ENCODE data around the gene CIDEB.
"Not testable (repeated sequence)": the region's sequence is repeated elsewhere in the genome, so short reads cannot be mapped to it uniquely, and the experiment has no call there.

The CIDEB gene
- 4.0 to 26.2 (median 13.3) reads per million in 9 experiments for total RNA-seq

- DNase-seq (peak; percentile 53 to 61 (median 54)), ATAC-seq (replicated peaks) (no peak)
- peaks cover 59% of the 10 kb centered on the region for H3K36me3 Mint-ChIP-seq (ENCODE audit: insufficient read depth)
- no peaks in the 10 kb centered on the region for H3K9me3 Mint-ChIP-seq
- no peaks in the 10 kb centered on the region for H3K27me3 Mint-ChIP-seq
- H3K27ac Mint-ChIP-seq, result peak within 1 kb of the TSS; percentile 20 to 80
- peak within 1 kb of the TSS; percentile 9 to 12 for H3K4me3 Mint-ChIP-seq
- peaks cover 33 to 44% of the 10 kb centered on the region in 2 donors for H3K4me1 Mint-ChIP-seq (ENCODE audit: low read depth in 2 of 2)
Measured at GRCh38 chr14:24307575-24308341, at the start of gene CIDEB. Gene CIDEB (minus strand): TSS chr14:24307977. CDS start chr14:24307858, 119 bp downstream.

DNA sequence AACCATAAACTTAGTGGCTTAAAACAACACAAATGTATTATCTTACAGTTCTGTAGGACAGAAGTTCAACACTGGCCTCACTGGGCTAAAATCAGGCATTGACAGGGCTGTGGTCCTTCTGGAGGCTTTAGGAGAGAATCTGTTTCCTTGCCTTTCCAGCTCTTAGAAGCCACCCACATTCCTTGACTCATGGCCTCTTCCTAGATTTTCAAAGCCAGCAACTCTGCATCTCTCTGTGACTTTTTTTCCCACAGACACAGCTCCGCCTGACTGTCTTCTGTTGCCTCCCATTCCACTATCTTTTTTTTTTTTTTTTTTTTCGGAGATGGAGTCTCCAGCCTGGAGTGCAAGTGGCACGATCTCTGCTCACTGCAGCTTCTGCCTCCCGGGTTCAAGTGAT lies 48.4 kb upstream of the CIDEB start:
- Mint-ChIP-seq H3K36me3 (ENCODE audit: insufficient read depth) (no peaks in the 10 kb centered on the region), H3K4me1 (ENCODE audit: low read depth in 2 of 2) (no peaks in the 10 kb centered on the region), H3K9me3 (no peaks in the 10 kb centered on the region), H3K27ac (no peak overlapping the region), H3K27me3 (peaks cover 40 to 53% of the 10 kb centered on the region in 2 donors), H3K4me3 (no peak overlapping the region)
- ATAC-seq (replicated peaks) (no peak), DNase-seq (no peak)

GRCh38 chr14:24355009-24355408 lies 47.2 kb upstream of the CIDEB start:
- peaks cover 45 to 65% of the 10 kb centered on the region in 2 donors for H3K27me3 Mint-ChIP-seq
- DNase-seq, result no peak
- no peak overlapping the region for H3K4me3 Mint-ChIP-seq
- no peaks in the 10 kb centered on the region for H3K9me3 Mint-ChIP-seq
- H3K4me1 Mint-ChIP-seq (ENCODE audit: low read depth in 2 of 2), result no peaks in the 10 kb centered on the region
- H3K36me3 Mint-ChIP-seq (ENCODE audit: insufficient read depth), result no peaks in the 10 kb centered on the region
- no peak for ATAC-seq (replicated peaks)
- no peak overlapping the region for H3K27ac Mint-ChIP-seq

- H3K9me3 Mint-ChIP-seq; ATAC-seq (replicated peaks); H3K4me1 Mint-ChIP-seq (ENCODE audit: low read depth in 2 of 2); H3K4me3 Mint-ChIP-seq; H3K36me3 Mint-ChIP-seq (ENCODE audit: insufficient read depth); DNase-seq; H3K27ac Mint-ChIP-seq: not testable (repeated sequence)
- H3K27me3 Mint-ChIP-seq, result peaks cover 45 to 65% of the 10 kb centered on the region in 2 donors
Measured at GRCh38 chr14:24354482-24354825, 46.7 kb upstream of the CIDEB start.

DNA sequence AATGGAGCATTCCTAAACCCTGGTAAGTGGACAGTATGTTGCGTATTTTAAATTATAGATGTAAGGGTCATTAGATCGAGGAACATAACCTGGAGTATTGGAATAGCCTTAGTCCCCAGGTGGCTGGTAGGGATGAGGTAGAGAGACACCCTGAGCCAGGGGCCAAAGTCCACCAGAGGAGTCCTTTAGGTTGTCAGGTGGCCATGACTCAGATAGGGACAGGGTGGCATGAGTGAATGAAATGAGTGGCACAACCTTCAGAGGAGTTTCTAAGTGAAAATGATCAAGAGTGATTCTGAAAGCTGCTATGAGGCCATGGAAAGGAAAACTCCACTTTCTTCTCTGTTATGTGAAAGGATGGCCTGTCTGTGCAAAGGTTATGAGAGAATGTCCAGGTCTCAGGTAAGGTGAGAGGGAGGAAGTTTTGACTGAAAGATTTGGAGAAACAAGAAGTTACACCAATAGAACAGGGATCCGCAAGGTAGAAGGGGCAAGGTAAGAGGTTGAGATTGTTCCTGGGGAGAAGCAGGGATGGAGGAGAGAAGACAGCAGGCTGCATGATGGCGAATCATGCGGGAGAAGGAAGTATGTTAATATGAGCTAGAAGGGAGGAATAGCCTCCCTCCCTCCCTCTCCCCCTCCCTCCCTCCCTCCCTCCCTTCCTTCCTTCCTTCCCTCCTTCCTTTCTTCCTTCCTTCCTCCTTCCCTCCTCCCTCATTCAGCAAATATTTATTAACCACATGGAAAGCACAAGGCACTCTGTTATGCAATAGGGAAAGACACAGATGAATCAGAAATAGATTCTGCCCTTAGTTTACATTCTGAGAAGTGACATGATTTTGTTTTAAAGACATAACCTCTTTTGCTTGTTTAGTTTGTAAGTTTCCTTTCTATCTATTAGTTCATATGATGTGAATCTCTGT lies 46.0 kb upstream of the CIDEB start:
- Mint-ChIP-seq H3K9me3 (no peaks in the 10 kb centered on the region), H3K36me3 (ENCODE audit: insufficient read depth) (no peaks in the 10 kb centered on the region), H3K4me1 (ENCODE audit: low read depth in 2 of 2) (no peaks in the 10 kb centered on the region), H3K27me3 (peaks cover 49 to 68% of the 10 kb centered on the region in 2 donors), H3K4me3 (no peak overlapping the region), H3K27ac (no peak overlapping the region)
- ATAC-seq (replicated peaks), result no peak
- no peak for DNase-seq

GRCh38 chr14:24351517-24351916 lies 43.7 kb upstream of the CIDEB start:
- Mint-ChIP-seq H3K4me3 (no peak overlapping the region), H3K27ac (no peak overlapping the region), H3K36me3 (ENCODE audit: insufficient read depth) (no peaks in the 10 kb centered on the region), H3K27me3 (peaks cover 62 to 63% of the 10 kb centered on the region in 2 donors), H3K9me3 (no peaks in the 10 kb centered on the region), H3K4me1 (ENCODE audit: low read depth in 2 of 2) (no peaks in the 10 kb centered on the region)
- ATAC-seq (replicated peaks) (no peak), DNase-seq (no peak)

- Mint-ChIP-seq H3K36me3 (ENCODE audit: insufficient read depth) (no peaks in the 10 kb centered on the region), H3K4me1 (ENCODE audit: low read depth in 2 of 2) (no peaks in the 10 kb centered on the region), H3K9me3 (no peaks in the 10 kb centered on the region), H3K27ac (no peak overlapping the region), H3K27me3 (peaks cover 74 to 75% of the 10 kb centered on the region in 2 donors), H3K4me3 (no peak overlapping the region)
- ATAC-seq (replicated peaks) (no peak), DNase-seq (no peak)
Measured at GRCh38 chr14:24349742-24350141, 42.0 kb upstream of the CIDEB start.

GRCh38 chr14:24348186-24348585 lies 40.4 kb upstream of the CIDEB start:
- DNase-seq (no peak), ATAC-seq (replicated peaks) (no peak)
- no peak overlapping the region for H3K4me3 Mint-ChIP-seq
- no peaks in the 10 kb centered on the region for H3K9me3 Mint-ChIP-seq
- H3K36me3 Mint-ChIP-seq (ENCODE audit: insufficient read depth), result no peaks in the 10 kb centered on the region
- H3K27ac Mint-ChIP-seq, result no peak overlapping the region
- H3K4me1 Mint-ChIP-seq (ENCODE audit: low read depth in 2 of 2), result no peaks in the 10 kb centered on the region
- peaks cover 70 to 75% of the 10 kb centered on the region in 2 donors for H3K27me3 Mint-ChIP-seq

DNA sequence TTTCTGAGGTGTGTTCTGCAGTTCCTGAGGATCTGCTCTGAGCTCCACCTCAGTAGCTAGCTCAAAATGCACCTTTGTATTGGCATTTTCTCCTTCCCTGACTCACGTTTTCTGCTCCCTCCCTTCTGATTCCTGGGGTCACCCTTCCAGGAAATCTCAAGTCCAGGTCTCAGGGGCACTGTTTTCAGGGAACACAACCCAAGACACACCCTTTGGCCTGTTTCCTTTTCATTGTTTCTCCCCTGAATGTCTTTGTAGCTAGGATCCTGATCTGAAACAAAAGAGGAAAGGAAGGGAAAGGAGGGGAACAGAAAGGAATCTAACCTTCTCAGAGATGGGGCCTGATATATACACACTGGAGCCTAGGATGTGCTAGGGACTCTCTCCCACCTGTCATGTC lies 39.4 kb upstream of the CIDEB start:
- Mint-ChIP-seq H3K9me3 (no peaks in the 10 kb centered on the region), H3K36me3 (ENCODE audit: insufficient read depth) (no peaks in the 10 kb centered on the region), H3K4me3 (no peak overlapping the region), H3K4me1 (ENCODE audit: low read depth in 2 of 2) (no peaks in the 10 kb centered on the region), H3K27ac (no peak overlapping the region), H3K27me3 (peaks cover 64 to 73% of the 10 kb centered on the region in 2 donors)
- no peak for ATAC-seq (replicated peaks)
- DNase-seq, result no peak

DNA sequence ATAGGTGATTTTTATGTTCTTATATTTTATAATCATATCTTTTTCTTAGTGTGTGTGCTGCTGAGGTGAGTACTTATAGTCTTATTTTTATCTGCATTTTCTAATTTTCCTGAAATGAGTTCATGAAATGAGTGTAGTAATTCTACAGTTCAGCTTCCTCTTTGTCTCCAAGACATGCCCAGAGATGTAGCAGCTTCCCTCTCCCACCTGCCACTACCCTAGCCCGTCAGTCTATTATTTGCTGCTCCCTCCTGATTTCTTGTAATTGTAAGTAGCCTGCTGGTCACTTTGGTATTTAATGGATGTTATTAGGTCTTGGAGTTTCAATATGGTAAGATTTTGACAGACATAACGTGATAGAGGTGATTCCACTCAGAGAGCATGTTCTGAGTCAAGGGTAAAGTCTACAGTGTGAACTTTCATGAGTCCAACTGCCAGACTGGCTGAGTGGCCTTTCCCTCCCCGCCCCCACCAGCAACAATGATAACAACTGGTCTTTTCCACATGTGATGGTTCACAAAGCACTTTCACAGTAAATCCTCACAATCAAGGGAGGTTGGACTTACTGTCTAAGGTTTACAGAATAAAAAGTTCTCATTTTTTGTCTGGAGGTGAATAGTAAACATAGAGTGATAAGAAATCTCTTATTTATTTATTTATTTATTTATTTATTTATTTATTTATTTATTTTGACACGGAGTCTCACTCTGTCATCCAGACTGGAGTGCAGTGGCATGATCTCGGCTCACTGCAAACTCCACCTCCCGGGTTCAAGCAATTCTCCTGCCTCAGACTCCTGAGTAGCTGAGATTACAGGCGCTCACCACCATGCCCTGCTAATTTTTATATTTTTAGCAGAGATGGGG lies 36.3 kb upstream of the CIDEB start:
- ATAC-seq (replicated peaks) (no peak), DNase-seq (no peak)
- no peak overlapping the region for H3K4me3 Mint-ChIP-seq
- H3K27ac Mint-ChIP-seq, result no peak overlapping the region
- H3K9me3 Mint-ChIP-seq, result no peaks in the 10 kb centered on the region
- H3K36me3 Mint-ChIP-seq (ENCODE audit: insufficient read depth), result no peaks in the 10 kb centered on the region
- peaks cover 40 to 43% of the 10 kb centered on the region in 2 donors for H3K27me3 Mint-ChIP-seq
- peaks cover 5 to 6% of the 10 kb centered on the region in 2 donors for H3K4me1 Mint-ChIP-seq (ENCODE audit: low read depth in 2 of 2)

- Mint-ChIP-seq H3K9me3 (no peaks in the 10 kb centered on the region), H3K4me3 (no peak overlapping the region), H3K27me3 (peaks cover 34 to 43% of the 10 kb centered on the region in 2 donors), H3K27ac (no peak overlapping the region), H3K4me1 (ENCODE audit: low read depth in 2 of 2) (peaks cover 13% of the 10 kb centered on the region in 2 donors), H3K36me3 (ENCODE audit: insufficient read depth) (peaks cover 6% of the 10 kb centered on the region)
- DNase-seq (no peak), ATAC-seq (replicated peaks) (no peak)
Measured at GRCh38 chr14:24342889-24343288, 35.1 kb upstream of the CIDEB start.

DNA sequence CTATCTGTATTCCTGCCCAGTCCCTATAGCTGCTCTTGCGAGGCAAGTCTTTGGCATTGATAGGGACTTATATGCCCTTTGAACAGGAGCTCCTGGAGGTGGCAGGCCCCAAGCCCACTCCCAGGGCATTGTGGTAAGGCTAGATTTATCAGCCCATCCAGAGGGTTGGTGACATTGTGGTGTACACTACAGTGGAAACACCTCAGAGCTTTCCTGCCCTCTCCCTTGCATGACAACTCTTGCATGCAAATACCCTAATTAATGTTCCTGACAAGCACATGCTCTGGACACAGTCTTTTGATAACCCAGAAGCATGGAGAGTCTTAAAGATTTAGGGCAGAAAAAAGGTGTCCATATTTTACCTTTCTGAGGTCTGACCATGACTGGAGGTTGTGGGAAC lies 32.8 kb upstream of the CIDEB start:
- ATAC-seq (replicated peaks) (no peak), DNase-seq (no peak)
- H3K9me3 Mint-ChIP-seq, result no peaks in the 10 kb centered on the region
- H3K4me1 Mint-ChIP-seq (ENCODE audit: low read depth in 2 of 2), result peaks cover 17 to 25% of the 10 kb centered on the region in 2 donors
- H3K27me3 Mint-ChIP-seq, result peaks cover 21 to 34% of the 10 kb centered on the region in 2 donors
- no peak overlapping the region for H3K27ac Mint-ChIP-seq
- peak overlapping the region in 1 of 2 donors; percentile 90 for H3K4me3 Mint-ChIP-seq
- peaks cover 12% of the 10 kb centered on the region for H3K36me3 Mint-ChIP-seq (ENCODE audit: insufficient read depth)
